K562 (cell line): Measurements from ENCODE around the gene RNF114. TPM values are rescaled to one million over a fixed set of nuclear protein-coding genes. Genes with fewer than 3 reads are reported as not detected.

Experiments used
- BCLAF1 ChIP-seq, 2 experiments: fragments of 450-650 bp in 1 of 2; IDR thresholded peaks; 2 replicates each; pipeline ENCODE4 v1.6.1; 2011 to 2017; ENCODE audit warnings: low read depth in 2 of 2, antibody characterized with exemption in 1 of 2, borderline replicate concordance in 1 of 2, low read length in 1 of 2, mild to moderate bottlenecking in 1 of 2, mixed read lengths in 1 of 2; ENCODE audit not compliant: control insufficient read depth in 1 of 2
- CGGBP1 ChIP-seq: fragments of 250-450 bp; sonication (Bioruptor Pico); IDR thresholded peaks from 2 replicates; pipeline ENCODE4 v1.9.0; 2021; ENCODE audit warnings: mild to moderate bottlenecking
- COPS2 ChIP-seq: fragments of 450-650 bp; conservative IDR thresholded peaks from 2 replicates; pipeline ENCODE4 v1.6.1; 2016; ENCODE audit warnings: mild to moderate bottlenecking, moderate library complexity
- ETV5 ChIP-seq: sonication (generic); formaldehyde crosslinking; IDR thresholded peaks from 2 replicates; pipeline ENCODE4 v1.4.0; 2020; ENCODE audit warnings: low read depth, mild to moderate bottlenecking, missing genetic modification reagents
- FOSL1 ChIP-seq: fragments of 200-800 bp; sonication (Bioruptor generic); conservative IDR thresholded peaks from 2 replicates; pipeline ENCODE4 v1.6.1; 2016; ENCODE audit warnings: missing genetic modification characterization, missing compliant biosample characterization
- HDAC6 ChIP-seq: IDR thresholded peaks from 2 replicates; pipeline ENCODE4 v1.6.1; 2012; ENCODE audit warnings: low read depth, mild to moderate bottlenecking, control low read depth, inconsistent platforms, low read length, moderate library complexity
- ILK ChIP-seq: fragments of 450-650 bp; IDR thresholded peaks from 2 replicates; pipeline ENCODE4 v1.6.1; 2016; ENCODE audit warnings: missing genetic modification characterization, low read depth, mild to moderate bottlenecking, missing compliant biosample characterization, moderate library complexity, borderline replicate concordance
- MCM3 ChIP-seq: fragments of 450-650 bp; IDR thresholded peaks from 2 replicates; pipeline ENCODE4 v1.6.1; 2016
- MEF2A ChIP-seq: IDR thresholded peaks from 2 replicates; pipeline ENCODE4 v1.6.1; 2011; ENCODE audit warnings: low read depth, mild to moderate bottlenecking, low read length, moderate library complexity; ENCODE audit not compliant: control insufficient read depth
- SAFB ChIP-seq: fragments of 200-400 bp; formaldehyde crosslinking; IDR thresholded peaks from 2 replicates; pipeline ENCODE4 v1.6.1; 2017; ENCODE audit warnings: low read depth, low read length, borderline replicate concordance
- SNRNP70 ChIP-seq: fragments of 200-400 bp; formaldehyde crosslinking; optimal IDR thresholded peaks from 2 replicates; pipeline ENCODE3; 2017; ENCODE audit warnings: low read depth, low read length
- SRSF3 ChIP-seq: fragments of 200-400 bp; formaldehyde crosslinking; IDR thresholded peaks from 2 replicates; pipeline ENCODE4 v1.6.1; 2016; ENCODE audit warnings: mild to moderate bottlenecking, low read length, moderate library complexity; ENCODE audit not compliant: insufficient read depth
- STAT5B ChIP-seq: fragments of 250-450 bp; sonication (Bioruptor Pico); IDR thresholded peaks from 2 replicates; pipeline ENCODE4 v1.8.0; 2021; ENCODE audit warnings: mild to moderate bottlenecking, inconsistent platforms
- WHSC1 ChIP-seq: IDR thresholded peaks from one replicate; pipeline ENCODE4 v1.6.1; 2012; ENCODE audit warnings: low read length, control low read depth, inconsistent platforms
- ZNF311 ChIP-seq: fragments of 250-450 bp; sonication (Bioruptor Pico); IDR thresholded peaks from 2 replicates; pipeline ENCODE4 v1.4.0; 2020; ENCODE audit warnings: mild to moderate bottlenecking, moderate library complexity
- polyA plus RNA-seq, 8 experiments: library from polyadenylated mRNA; depleted of rRNA in 4 of 8; stranded (reverse) in 5 of 8; unstranded in 3 of 8; fragments of >200 nt; fragmentation: Nextera tagmentation in 2 of 8; fragmentation: Illumina TruSeq in 1 of 8; extraction: Ambion mirVana in 2 of 8; extraction: Trizol in 1 of 8; gene quantifications; 2 replicates each; pipeline versions ENCODE4 v1.2.1 to v1.2.3, GENCODE V29; 2011 to 2014; ENCODE audit warnings: inconsistent platforms in 1 of 8, missing spikeins in 1 of 8
- total RNA-seq, 7 experiments: library from RNA; depleted of rRNA in 6 of 7; stranded (reverse); fragments of >200 nt in 6 of 7; fragmentation: Illumina TruSeq in 2 of 7; extraction: Trizol in 2 of 7; gene quantifications; 2 replicates each; pipeline versions ENCODE4 v1.2.1 to v1.2.3, GENCODE V29; 2011 to 2021; ENCODE audit warnings: low replicate concordance in 1 of 7
- TF ChIP-seq, protein P1 (sequence below): fragments of 250-450 bp; sonication (Bioruptor Pico); IDR thresholded peaks from 2 replicates; pipeline ENCODE4 v1.4.0; 2020; ENCODE audit warnings: mild to moderate bottlenecking, moderate library complexity, borderline replicate concordance
- TF ChIP-seq, protein P2 (sequence below): IDR thresholded peaks from 2 replicates; pipeline ENCODE4 v1.6.1; 2016; ENCODE audit warnings: missing genetic modification characterization, missing compliant biosample characterization
- TF ChIP-seq, protein P3 (sequence below): IDR thresholded peaks from 2 replicates; pipeline ENCODE4 v1.6.1; 2014; ENCODE audit warnings: antibody characterized with exemption

RNF114 gene
- total and polyA plus RNA-seq, 9 of the 15 experiments (the other 6 are each of a cell fraction or from before 2014, with no cell fraction given), result 38.6 to 111 (median 62.6) TPM

GRCh38 chr20:49982346-49983122 lies 46.3 kb downstream of the RNF114 start, which contains the start of gene SNAI1 (continued):
- TF ChIP-seq HDAC6 (0 out of 2 replicates have a peak, but pooled peaks have one; percentile 37), CGGBP1 (peak; percentile 93; the same call in 1 of the 2 replicates), STAT5B (CRISPR knock-in tag) (no peak), ZNF311 (CRISPR knock-in tag) (no peak), SNRNP70 (no peak), SRSF3 (no peak; the same call in 1 of the 2 replicates), COPS2 (no peak), FOSL1 (tag) (peak; percentile 48), SAFB (no peak), ILK (tag) (no peak), MEF2A (no peak), WHSC1 (no peak), BCLAF1 (IDR thresholded peaks at IDR 0.05; ENCODE audit: borderline replicate concordance in 1 of 2, control insufficient read depth in 1 of 2, low read depth in 2 of 2, low read length in 1 of 2) (no peak), ETV5 (peak; percentile 83), MCM3 (no peak)
- TF ChIP-seq, protein P1, sequence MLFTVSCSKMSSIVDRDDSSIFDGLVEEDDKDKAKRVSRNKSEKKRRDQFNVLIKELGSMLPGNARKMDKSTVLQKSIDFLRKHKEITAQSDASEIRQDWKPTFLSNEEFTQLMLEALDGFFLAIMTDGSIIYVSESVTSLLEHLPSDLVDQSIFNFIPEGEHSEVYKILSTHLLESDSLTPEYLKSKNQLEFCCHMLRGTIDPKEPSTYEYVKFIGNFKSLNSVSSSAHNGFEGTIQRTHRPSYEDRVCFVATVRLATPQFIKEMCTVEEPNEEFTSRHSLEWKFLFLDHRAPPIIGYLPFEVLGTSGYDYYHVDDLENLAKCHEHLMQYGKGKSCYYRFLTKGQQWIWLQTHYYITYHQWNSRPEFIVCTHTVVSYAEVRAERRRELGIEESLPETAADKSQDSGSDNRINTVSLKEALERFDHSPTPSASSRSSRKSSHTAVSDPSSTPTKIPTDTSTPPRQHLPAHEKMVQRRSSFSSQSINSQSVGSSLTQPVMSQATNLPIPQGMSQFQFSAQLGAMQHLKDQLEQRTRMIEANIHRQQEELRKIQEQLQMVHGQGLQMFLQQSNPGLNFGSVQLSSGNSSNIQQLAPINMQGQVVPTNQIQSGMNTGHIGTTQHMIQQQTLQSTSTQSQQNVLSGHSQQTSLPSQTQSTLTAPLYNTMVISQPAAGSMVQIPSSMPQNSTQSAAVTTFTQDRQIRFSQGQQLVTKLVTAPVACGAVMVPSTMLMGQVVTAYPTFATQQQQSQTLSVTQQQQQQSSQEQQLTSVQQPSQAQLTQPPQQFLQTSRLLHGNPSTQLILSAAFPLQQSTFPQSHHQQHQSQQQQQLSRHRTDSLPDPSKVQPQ, result no peak
- TF ChIP-seq, protein P2, sequence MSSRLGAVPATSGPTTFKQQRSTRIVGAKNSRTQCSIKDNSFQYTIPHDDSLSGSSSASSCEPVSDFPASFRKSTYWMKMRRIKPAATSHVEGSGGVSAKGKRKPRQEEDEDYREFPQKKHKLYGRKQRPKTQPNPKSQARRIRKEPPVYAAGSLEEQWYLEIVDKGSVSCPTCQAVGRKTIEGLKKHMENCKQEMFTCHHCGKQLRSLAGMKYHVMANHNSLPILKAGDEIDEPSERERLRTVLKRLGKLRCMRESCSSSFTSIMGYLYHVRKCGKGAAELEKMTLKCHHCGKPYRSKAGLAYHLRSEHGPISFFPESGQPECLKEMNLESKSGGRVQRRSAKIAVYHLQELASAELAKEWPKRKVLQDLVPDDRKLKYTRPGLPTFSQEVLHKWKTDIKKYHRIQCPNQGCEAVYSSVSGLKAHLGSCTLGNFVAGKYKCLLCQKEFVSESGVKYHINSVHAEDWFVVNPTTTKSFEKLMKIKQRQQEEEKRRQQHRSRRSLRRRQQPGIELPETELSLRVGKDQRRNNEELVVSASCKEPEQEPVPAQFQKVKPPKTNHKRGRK (tag), result no peak
- TF ChIP-seq, protein P3, sequence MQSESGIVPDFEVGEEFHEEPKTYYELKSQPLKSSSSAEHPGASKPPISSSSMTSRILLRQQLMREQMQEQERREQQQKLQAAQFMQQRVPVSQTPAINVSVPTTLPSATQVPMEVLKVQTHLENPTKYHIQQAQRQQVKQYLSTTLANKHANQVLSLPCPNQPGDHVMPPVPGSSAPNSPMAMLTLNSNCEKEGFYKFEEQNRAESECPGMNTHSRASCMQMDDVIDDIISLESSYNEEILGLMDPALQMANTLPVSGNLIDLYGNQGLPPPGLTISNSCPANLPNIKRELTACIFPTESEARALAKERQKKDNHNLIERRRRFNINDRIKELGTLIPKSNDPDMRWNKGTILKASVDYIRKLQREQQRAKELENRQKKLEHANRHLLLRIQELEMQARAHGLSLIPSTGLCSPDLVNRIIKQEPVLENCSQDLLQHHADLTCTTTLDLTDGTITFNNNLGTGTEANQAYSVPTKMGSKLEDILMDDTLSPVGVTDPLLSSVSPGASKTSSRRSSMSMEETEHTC, result peak; percentile 30; the same call in 1 of the 2 replicates
